Omental fat pad (tissue), 4 donors: Measurements from ENCODE around the gene DPP6. TPM values are rescaled to one million over a fixed set of nuclear protein-coding genes. Genes with fewer than 3 reads are reported as not detected.

Experiments used
- ATAC-seq: fragments of 150-250 bp; one replicate; pipeline ENCODE4 v1.9.1; 2016; ENCODE audit warnings: mild to moderate bottlenecking, moderate library complexity; ENCODE audit not compliant: low FRiP score
- DNase-seq: peaks from one replicate; pipeline ENCODE4 v3.0.0-alpha.2; 2019; ENCODE audit warnings: low spot score
- total RNA-seq, 4 donors: library from RNA; depleted of rRNA; stranded (reverse); fragments of >200 nt; gene quantifications; one replicate each; pipeline ENCODE4 v1.1.0, GENCODE V29; 2016
- TF ChIP-seq, protein P1 (sequence below), 3 donors: fragments of 450-650 bp; IDR thresholded peaks; one replicate each; pipeline ENCODE4 v1.5.1; 2016 to 2017; ENCODE audit warnings: antibody characterized with exemption in 3 of 3, mild to moderate bottlenecking in 3 of 3, moderate library complexity in 2 of 3

The DPP6 gene
- total RNA-seq, 4 donors from 2014 or later, result 0.13 to 1.8 (median 1.3) TPM

DNA sequence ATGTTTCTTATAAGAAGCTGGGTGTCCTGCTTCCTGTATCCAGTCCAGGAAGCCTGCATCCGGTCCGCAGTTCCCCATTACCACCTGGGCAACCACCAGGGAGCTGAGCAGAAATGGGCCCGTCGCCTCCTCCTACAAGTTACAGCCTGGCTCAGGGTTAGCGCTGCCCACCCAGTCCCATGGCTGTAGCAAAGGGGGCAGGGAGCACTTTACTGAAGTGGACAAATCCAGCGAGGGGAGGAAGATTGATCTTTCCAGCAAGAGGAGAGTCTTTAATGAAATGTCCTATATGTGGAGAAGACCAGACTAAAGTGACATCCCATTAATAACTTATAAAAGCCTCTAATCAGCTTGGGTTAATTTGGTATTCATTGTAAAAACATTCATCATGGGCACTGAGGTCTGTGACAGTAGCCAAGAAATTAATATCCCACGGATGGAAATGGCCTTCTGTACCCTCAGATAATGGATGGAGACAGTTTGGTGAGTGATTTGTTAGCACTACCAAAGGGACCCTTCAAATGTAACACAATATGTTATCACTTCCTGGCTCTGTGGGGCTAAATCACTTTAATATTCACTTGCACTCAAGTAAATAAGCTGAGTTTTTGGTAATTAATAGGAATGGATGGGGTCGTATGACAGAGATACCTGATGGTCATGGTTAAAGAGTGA lies 627.3 kb downstream of the DPP6 start:
- DNase-seq, result no peak
- ATAC-seq, result no peak
- TF ChIP-seq, protein P1, sequence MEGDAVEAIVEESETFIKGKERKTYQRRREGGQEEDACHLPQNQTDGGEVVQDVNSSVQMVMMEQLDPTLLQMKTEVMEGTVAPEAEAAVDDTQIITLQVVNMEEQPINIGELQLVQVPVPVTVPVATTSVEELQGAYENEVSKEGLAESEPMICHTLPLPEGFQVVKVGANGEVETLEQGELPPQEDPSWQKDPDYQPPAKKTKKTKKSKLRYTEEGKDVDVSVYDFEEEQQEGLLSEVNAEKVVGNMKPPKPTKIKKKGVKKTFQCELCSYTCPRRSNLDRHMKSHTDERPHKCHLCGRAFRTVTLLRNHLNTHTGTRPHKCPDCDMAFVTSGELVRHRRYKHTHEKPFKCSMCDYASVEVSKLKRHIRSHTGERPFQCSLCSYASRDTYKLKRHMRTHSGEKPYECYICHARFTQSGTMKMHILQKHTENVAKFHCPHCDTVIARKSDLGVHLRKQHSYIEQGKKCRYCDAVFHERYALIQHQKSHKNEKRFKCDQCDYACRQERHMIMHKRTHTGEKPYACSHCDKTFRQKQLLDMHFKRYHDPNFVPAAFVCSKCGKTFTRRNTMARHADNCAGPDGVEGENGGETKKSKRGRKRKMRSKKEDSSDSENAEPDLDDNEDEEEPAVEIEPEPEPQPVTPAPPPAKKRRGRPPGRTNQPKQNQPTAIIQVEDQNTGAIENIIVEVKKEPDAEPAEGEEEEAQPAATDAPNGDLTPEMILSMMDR (IDR thresholded peaks at IDR 0.05), result no peak

DNA sequence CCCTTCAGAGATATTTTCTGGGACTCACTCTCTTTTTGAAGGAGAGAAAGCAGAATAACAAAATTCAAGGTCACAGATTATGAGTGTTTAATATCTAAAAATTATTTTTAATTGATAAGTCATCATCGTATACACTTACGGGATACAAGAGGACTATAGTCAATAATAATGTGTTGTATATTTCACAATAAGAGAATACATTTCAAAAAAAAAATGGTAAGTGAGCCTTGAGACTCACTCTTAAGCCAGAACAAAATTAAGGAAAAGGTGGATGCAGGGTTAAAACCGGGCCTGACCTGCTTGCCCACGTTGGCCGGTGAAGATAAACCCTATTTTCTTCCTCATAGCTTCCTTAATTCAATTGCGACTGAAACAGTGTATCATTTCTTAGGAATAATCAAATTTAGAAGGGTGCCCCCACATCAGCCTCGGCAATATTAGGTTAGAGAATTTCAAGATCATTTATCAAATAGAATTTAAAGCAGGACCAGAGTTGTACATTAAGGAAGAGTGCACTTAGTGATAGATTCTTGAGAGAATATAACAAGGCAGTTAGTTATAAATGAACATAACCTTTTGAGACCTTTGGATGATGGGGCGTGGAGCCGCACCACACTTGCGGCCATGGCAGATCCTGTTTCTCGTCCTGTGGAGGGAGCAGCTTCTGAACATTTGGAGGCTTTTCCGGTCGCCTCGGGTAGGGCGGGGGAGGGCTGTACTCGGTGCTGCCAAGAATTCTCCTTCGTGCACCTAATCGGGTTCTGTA lies 628.9 kb downstream of the DPP6 start:
- no peak for ATAC-seq
- TF ChIP-seq, protein P1 (IDR thresholded peaks at IDR 0.05), result no peak
- no peak for DNase-seq

GRCh38 chr7:154682003-154682402 lies 629.8 kb downstream of the DPP6 start:
- TF ChIP-seq, protein P1 (IDR thresholded peaks at IDR 0.05), result no peak
- DNase-seq (no peak), ATAC-seq (no peak)

GRCh38 chr7:154684666-154685563 lies 632.7 kb downstream of the DPP6 start:
- DNase-seq (no peak), ATAC-seq (no peak)
- TF ChIP-seq, protein P1 (IDR thresholded peaks at IDR 0.05), result no peak

DNA sequence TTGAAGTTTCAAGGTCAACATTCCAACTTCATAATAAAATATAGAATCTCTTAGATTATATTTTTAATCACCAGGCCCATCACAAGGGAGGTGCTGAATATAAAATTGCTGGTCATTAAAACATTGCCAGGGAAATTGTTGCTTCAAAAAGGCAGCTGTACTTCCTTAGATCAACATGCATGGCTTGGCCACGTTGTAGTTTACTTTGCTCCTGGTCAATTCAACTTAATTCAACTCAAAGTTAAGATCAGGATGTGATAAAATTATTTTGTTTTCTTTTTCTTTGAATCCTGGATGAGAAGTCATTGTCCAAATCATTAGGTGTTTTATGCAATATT lies 633.3 kb downstream of the DPP6 start:
- DNase-seq (no peak), ATAC-seq (no peak)
- TF ChIP-seq, protein P1 (IDR thresholded peaks at IDR 0.05), result no peak

GRCh38 chr7:154686305-154686704 lies 634.1 kb downstream of the DPP6 start:
- TF ChIP-seq, protein P1 (IDR thresholded peaks at IDR 0.05), result no peak
- DNase-seq (no peak), ATAC-seq (no peak)
